ENCODE results near the gene ATF5.
"Not testable (repeated sequence)": the region's sequence is repeated elsewhere in the genome, so short reads cannot be mapped to it uniquely, and the experiment has no call there.

The ATF5 gene

GRCh38 chr19:49950956-49951526 lies 22.0 kb downstream of the ATF5 start:
- DNase-seq, result no peak

DNA sequence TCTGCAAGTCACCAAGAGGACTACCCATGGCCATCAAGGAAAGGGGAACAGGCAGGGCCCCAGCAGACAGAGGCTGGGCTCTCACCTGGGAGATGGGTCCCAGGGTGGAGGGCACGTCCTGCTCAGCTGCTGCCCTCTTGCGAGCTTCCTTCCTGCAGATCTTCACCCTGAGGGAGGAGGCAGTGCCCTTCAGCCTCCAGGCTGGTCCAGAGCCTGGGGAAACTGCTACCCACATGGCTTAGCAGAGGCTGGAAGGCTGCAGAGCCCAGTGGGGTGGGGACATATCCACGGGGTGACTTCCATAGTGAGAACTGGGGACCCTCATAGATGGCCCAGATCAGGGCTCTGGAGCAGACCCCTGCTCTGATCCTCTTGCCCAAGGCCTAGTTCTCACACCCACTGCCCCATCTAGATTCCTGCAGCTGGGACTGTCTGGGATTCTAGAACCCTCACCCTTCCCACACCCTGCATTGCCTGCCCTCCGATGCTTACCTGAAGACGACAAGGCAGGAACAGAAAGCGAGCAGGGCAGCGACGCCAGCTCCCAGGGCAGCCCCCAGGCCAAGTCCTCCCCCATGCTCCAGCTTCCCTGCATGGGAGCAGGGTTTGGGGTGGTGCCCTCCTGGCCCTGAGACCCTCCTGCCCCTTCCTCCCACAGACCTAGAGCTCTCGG lies 22.9 kb downstream of the ATF5 start:
- no peak for DNase-seq

- DNase-seq, result no peak
These were observed 23.5 kb downstream of the ATF5 start for GRCh38 chr19:49952479-49952836.

DNA sequence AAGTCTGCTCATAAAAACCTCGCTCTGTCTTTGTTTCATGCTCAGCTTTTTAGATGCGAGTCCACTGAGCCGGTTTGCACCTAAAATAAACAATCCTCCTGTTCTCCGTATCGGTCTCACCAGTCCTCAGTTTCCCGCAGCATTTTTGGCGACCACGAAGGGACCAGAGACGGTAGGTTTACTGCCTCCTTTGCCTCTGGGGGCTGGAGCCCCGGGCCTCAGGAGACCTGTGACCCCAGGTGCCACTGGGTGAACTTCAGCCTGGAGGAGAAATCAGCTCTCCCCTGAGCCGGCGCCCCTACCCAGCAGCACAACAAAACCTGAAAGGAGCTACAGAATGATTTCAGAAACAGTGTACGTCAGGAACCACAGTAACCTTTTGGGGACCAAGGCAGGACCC lies 23.9 kb downstream of the ATF5 start:
- DNase-seq, result no peak

DNA sequence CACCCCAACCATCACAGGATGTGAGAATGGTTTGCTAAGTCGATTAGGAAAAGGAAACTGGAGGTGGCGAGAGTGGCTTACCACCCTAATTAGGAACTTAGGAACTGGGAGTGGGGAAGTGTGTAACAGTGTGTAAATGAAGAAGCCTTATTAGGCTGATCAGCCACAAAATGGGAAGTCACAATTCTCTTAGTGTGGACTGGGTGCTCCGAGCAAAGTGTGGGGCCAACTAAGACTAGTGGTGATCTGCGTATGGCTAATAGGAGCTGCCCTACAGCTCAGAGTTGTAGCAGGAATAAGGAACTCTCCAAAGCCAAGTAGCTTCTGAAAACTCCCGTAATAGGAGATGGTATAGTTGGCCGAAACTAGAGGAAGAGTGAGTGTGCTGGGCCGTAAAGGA lies 24.4 kb downstream of the ATF5 start:
- no peak for DNase-seq

DNA sequence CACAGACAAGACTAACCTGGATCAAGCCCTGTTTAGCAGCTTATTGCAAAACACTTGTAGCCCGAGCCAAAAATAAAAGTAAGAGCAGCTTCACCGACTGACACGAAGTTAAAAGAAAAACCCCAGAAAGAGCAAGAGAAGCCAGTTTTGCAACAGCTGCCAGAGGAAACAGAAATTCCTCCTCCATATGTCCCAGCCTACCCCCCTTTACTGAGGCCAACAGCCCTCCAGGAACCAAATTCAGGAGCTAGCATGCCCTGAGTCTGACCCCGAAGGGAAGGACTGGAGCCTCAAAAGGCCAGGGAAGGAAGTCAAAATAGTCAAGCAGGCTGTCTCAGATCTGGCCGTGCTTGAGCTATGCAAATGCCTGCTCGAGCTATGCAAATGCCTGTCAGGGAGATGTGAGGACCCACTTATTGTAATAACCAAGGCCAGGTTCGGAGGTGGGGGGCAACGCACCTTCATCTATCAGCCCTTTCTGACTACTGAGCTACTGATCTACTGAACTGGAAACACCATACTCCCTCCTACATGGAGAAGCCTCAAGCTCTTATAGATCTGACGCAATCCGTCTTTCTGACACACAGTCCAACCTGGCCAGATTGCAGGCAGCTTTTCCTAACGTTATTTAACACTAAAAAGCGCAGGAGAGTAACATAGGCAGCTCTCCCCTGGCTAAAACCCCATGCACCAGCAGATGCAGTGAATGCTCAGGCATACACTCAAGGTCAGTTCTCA lies 25.3 kb downstream of the ATF5 start:
- no peak for DNase-seq

DNA sequence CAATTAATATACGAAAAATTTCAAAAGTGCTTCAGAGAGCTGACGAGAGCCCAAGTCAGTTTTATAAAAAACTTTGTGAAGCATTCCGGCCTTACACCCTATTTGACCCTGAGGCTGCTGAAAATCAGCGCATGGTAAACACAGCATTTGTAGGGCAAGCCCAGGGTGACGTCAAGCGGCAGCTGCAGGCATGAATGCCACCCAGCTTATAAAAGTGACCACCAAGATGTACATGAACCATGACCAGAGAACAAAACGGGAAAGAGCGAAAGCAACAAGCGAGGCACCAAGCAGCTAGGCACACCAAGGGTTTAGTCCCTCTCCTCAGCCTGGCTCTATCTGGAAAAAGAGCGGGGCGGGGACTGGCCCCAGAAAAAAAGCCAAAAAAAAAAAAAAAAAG lies 25.9 kb downstream of the ATF5 start:
- DNase-seq, result no peak

DNA sequence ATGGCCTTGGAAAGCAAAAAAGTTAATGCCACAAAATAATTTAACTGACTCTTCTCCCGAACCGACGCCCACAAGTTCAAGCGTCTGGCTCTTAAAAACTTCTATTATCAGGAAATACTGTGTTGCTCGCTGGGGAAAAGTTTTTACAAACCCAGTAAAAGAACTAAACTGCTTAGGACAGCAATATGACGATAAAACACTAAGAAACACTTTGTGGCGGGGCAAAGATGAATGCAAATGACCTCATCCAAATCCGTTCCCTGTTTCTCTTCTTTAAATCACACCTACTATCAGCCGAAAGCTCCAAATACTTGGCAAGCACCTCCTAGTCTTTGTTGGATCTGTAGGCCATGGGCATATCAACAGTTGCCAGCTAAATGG lies 27.1 kb downstream of the ATF5 start:
- no peak for DNase-seq

DNA sequence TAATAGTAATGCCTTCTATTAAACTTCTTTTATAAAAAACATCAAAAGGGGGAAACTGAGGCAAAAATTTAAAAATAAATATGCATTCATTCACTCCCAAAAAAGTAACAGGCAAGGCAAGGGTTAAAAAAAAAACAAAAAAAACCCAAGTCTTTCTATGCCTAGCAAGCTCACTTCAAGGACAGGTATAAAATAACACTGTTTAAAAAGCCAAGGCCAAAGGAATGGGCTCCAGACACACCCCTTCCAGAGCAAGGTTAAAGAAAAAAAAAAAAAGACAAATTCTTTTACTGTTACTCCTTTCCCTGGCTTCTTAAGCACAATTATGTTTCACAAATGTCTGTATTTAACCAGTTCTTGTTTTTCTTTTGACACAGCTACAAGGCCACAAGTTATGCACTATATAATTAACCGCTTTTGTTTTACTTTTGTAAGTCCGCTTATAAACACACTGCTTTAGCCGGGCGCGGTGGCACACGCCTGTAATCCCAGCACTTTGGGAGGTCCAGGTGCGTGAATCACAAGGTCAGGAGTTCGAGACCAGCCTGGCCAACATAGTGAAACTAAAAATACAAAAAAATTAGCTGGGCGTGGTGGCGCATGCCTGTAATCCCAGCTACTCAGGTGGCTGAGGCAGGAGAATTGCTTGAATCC lies 28.4 kb downstream of the ATF5 start:
- no peak for DNase-seq

DNA sequence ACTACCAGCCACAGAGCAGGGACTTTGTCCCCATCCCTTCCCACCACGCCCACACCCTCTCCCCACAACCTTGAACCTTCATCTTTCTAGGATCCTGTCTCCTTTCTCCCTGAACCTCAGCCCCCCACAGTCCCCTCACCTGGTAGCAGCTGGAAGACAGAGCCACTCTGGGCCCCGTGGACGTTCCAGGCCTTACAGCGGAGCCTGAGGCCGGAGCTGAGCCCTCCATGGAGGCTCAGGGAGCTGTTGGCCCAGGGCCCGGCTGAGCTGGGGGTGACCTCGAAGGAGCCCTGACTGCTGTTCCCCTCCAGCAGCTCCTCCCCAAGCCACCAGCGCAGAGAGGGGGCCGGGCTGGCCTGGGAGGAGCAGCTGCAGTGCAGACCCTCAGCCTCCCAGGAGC lies 29.1 kb downstream of the ATF5 start:
- not testable (repeated sequence) for DNase-seq

- not testable (repeated sequence) for DNase-seq
These were observed 29.6 kb downstream of the ATF5 start for GRCh38 chr19:49958596-49958995.

GRCh38 chr19:49959892-49960291 lies 30.9 kb downstream of the ATF5 start:
- DNase-seq, result not testable (repeated sequence)

GRCh38 chr19:49960980-49961379 lies 32.0 kb downstream of the ATF5 start, which contains the start of gene SIGLEC11:
TSS of gene SIGLEC11 (minus strand) at chr19:49961172. CDS start at chr19:49961081, 91 bp downstream.
- not testable (repeated sequence) for DNase-seq

- DNase-seq, result no peak
These were observed 39.4 kb downstream of the ATF5 start for GRCh38 chr19:49968279-49968922.

DNA sequence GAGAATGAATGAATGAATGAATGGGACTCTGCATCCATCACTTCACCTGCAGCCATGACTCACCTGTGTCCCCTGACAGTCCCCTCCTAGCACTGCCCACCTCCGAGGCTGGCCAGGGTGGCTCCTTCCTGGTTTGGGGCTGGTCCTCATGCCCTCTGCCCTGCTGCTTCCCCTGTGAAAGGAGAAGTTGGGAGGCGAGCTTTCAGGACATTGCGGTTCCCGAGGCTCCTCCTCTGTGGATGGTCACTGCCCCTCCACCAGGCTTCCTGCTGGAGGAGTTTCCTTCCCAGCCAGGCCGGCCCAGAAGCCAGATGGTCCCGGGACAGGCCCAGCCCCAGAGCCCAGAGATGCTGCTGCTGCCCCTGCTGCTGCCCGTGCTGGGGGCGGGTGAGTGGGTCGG lies 40.4 kb downstream of the ATF5 start:
- not testable (repeated sequence) for DNase-seq

DNA sequence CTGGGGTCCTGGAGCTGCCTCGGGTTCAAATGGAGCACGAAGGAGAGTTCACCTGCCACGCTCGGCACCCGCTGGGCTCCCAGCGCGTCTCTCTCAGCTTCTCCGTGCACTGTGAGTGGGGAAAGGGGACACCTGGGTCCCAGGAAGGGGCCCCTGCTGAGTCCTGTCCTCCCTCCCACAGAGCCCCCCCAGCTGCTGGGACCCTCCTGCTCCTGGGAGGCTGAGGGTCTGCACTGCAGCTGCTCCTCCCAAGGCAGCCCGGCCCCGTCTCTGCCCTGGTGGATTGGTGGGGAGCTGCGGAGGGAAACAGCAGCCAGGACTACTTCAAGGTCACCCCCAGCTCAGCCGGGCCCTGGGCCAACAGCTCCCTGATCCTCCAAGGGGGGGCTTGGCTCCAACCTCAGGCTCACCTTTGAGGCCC lies 43.0 kb downstream of the ATF5 start:
- DNase-seq, result no peak

GRCh38 chr19:49972841-49973240 lies 43.8 kb downstream of the ATF5 start:
- DNase-seq, result no peak

- DNase-seq, result no peak
These were observed 45.0 kb downstream of the ATF5 start for GRCh38 chr19:49973987-49974386.

- DNase-seq, result no peak
These were observed 46.0 kb downstream of the ATF5 start for GRCh38 chr19:49975051-49975450.

- no peak for DNase-seq
These were observed 47.5 kb downstream of the ATF5 start for GRCh38 chr19:49976496-49976895.

- DNase-seq, result no peak
These were observed 48.1 kb downstream of the ATF5 start for GRCh38 chr19:49977076-49977475.

DNA sequence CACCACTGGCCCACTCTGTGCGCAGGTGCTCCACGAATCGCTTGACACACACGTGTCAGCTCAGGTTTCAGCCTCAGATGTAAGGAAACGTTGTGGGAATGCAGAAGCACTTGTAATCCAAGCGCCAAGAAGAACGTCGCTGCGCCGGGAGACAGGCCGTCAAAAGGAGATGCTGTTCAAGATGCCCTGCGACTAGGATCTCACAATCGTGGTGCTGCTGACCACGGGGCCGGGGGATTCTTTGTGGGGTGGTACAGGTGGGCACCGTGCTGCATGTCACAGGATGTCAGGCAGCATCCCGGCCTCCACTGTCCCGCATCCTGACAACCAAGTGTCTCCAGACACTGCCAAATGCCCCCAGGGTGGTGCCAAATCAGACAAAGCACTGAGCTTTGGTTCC lies 48.9 kb downstream of the ATF5 start:
- no peak for DNase-seq

DNA sequence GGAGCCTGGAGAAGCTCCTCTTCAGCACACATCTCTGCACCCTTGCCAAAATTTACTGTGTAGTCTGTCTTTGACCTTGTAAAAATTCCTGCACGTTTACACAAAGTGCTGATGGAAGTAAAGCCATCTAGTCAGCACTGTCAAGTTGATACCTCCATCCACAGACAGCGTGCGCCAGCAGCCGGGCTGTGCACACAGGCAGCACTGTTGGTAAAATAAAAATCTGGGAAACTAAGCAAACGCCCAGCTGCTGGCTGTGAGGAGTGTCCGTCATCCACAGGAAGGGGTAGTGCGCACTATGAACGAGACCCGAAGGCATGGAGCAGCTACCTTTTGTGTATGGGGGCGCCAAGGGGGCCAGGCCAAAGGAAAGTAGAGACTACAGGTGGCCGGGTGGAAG lies 49.3 kb downstream of the ATF5 start:
- DNase-seq, result no peak

Data from activated CD4-positive, alpha-beta T cell treated with anti-CD3 and anti-CD28 coated beads, Interleukin-2, Interleukin-6, amounts not matched to agents 100 ng/mL and 50 ng/mL, durations not matched to agents 16 hours and 8 hours (primary cell).